OCI-LY3 (cell line): ENCODE results near the gene MMP1.

Experiments
- H2AFZ ChIP-seq: fragments of 200-600, 300-600 bp; shearing (Covaris generic); 2 replicates; pipeline ENCODE4 v1.6.0; 2014; ENCODE audit warnings: antibody characterized with exemption, low read depth, low read length
- H3K27ac ChIP-seq: fragments of 200-600, 300-600 bp; sonication (generic); 2 replicates; pipeline ENCODE4 v1.5.1; 2014; ENCODE audit warnings: mild to moderate bottlenecking, low read length, moderate library complexity, mixed read lengths
- H3K27me3 ChIP-seq: fragments of 200-600, 300-600 bp; sonication (generic); 2 replicates; pipeline ENCODE4 v1.6.1; 2014; ENCODE audit warnings: low read depth, low read length, mixed read lengths
- H3K36me3 ChIP-seq: fragments of 200-600, 300-600 bp; sonication (generic); replicated peaks from 2 replicates; pipeline ENCODE3; 2014; ENCODE audit warnings: low read depth, low read length, mixed read lengths
- H3K4me1 ChIP-seq: fragments of 300-600, 200-600 bp; sonication (generic); 2 replicates; pipeline ENCODE4 v1.6.1; 2014; ENCODE audit warnings: low read length, mixed read lengths
- H3K4me2 ChIP-seq: fragments of 200-600, 300-600 bp; sonication (generic); 2 replicates; pipeline ENCODE4 v1.6.1; 2014; ENCODE audit warnings: low read length, mixed read lengths
- H3K4me3 ChIP-seq: fragments of 300-600, 200-600 bp; sonication (generic); 2 replicates; pipeline ENCODE4 v1.5.1; 2014; ENCODE audit warnings: antibody characterized with exemption, mild to moderate bottlenecking, low read length, moderate library complexity
- H3K79me2 ChIP-seq: fragments of 300-600, 200-600 bp; shearing (Covaris generic); 2 replicates; pipeline ENCODE4 v1.6.1; 2014; ENCODE audit warnings: mild to moderate bottlenecking, low read length, mixed read lengths
- H3K9ac ChIP-seq: fragments of 300-600, 200-600 bp; shearing (Covaris generic); 2 replicates; pipeline ENCODE4 v1.6.0; 2014; ENCODE audit warnings: mild to moderate bottlenecking, low read length, moderate library complexity
- H3K9me3 ChIP-seq: fragments of 200-600, 300-600 bp; shearing (Covaris generic); 2 replicates; pipeline ENCODE4 v1.6.1; 2014; ENCODE audit warnings: low read length, mixed read lengths; ENCODE audit not compliant: insufficient read depth
- H4K20me1 ChIP-seq: fragments of 200-600, 300-600 bp; sonication (generic); 2 replicates; pipeline ENCODE4 v1.6.1; 2016; ENCODE audit warnings: low read length, mixed read lengths; ENCODE audit not compliant: insufficient read depth
- CTCF ChIP-seq: fragments of 200-600, 300-600 bp; sonication (generic); IDR thresholded peaks from 2 replicates; pipeline ENCODE4 v1.5.1; 2014; ENCODE audit warnings: antibody characterized with exemption, low read length, low read depth
- EZH2phosphoT487 ChIP-seq: fragments of 200-600 bp; shearing (Covaris generic); IDR thresholded peaks from 2 replicates; pipeline ENCODE4 v1.6.1; 2018; ENCODE audit warnings: antibody characterized with exemption, mixed run types, low read depth

Gene MMP1

GRCh38 chr11:102791271-102792036, 6.5 kb downstream of the MMP1 start:
- no peaks in the 10 kb centered on the region for H3K79me2 ChIP-seq

GRCh38 chr11:102788334-102788995, 9.5 kb downstream of the MMP1 start:
- no peaks in the 10 kb centered on the region for H3K9me3 ChIP-seq
- no peak overlapping the region for H3K9ac ChIP-seq
- H3K4me1 ChIP-seq = peaks cover 6% of the 10 kb centered on the region
- H3K4me2 ChIP-seq = no peak overlapping the region
- no peak overlapping the region for H2AFZ ChIP-seq
- H3K79me2 ChIP-seq = no peaks in the 10 kb centered on the region
- H3K27me3 ChIP-seq = no peaks in the 10 kb centered on the region
- no peak overlapping the region for H3K27ac ChIP-seq
- H4K20me1 ChIP-seq = no peaks in the 10 kb centered on the region
- H3K4me3 ChIP-seq = no peak overlapping the region
- no peaks in the 10 kb centered on the region for H3K36me3 ChIP-seq
- no peak for TF ChIP-seq EZH2phosphoT487
- no peak for TF ChIP-seq CTCF

More at GRCh38 chr11:102791271-102792036, 6.5 kb downstream of the MMP1 start:
- Histone ChIP-seq H3K9ac (no peak overlapping the region), H3K9me3 (no peaks in the 10 kb centered on the region), H3K36me3 (no peaks in the 10 kb centered on the region), H3K4me3 (no peak overlapping the region), H3K4me2 (no peak overlapping the region), H4K20me1 (no peaks in the 10 kb centered on the region), H3K27me3 (no peaks in the 10 kb centered on the region), H3K4me1 (peaks cover 17% of the 10 kb centered on the region), H3K27ac (no peak overlapping the region), H2AFZ (no peak overlapping the region)
- TF ChIP-seq CTCF = no peak
- TF ChIP-seq EZH2phosphoT487 = no peak

- TF ChIP-seq CTCF = no peak
- TF ChIP-seq EZH2phosphoT487 = no peak
- Histone ChIP-seq H3K9ac (no peak overlapping the region), H3K4me1 (no peaks in the 10 kb centered on the region), H3K9me3 (no peaks in the 10 kb centered on the region), H3K27ac (no peak overlapping the region), H2AFZ (no peak overlapping the region), H3K27me3 (no peaks in the 10 kb centered on the region), H4K20me1 (no peaks in the 10 kb centered on the region), H3K79me2 (no peaks in the 10 kb centered on the region), H3K4me3 (no peak overlapping the region), H3K36me3 (no peaks in the 10 kb centered on the region), H3K4me2 (no peak overlapping the region)
Measured at GRCh38 chr11:102784380-102784779, 13.6 kb downstream of the MMP1 start.

- no peaks in the 10 kb centered on the region for H3K9me3 ChIP-seq
- H3K4me3 ChIP-seq = no peak overlapping the region
- H4K20me1 ChIP-seq = no peaks in the 10 kb centered on the region
- H3K27ac ChIP-seq = no peak overlapping the region
- H3K9ac ChIP-seq = no peak overlapping the region
- TF ChIP-seq CTCF (no peak), EZH2phosphoT487 (no peak)
- no peaks in the 10 kb centered on the region for H3K36me3 ChIP-seq
- H3K79me2 ChIP-seq = no peaks in the 10 kb centered on the region
- H3K4me2 ChIP-seq = no peak overlapping the region
- H3K27me3 ChIP-seq = no peaks in the 10 kb centered on the region
- no peak overlapping the region for H2AFZ ChIP-seq
- no peaks in the 10 kb centered on the region for H3K4me1 ChIP-seq
Measured at GRCh38 chr11:102783720-102784119, 14.2 kb downstream of the MMP1 start.
